Stimulated activated CD8-positive, alpha-beta memory T cell treated with anti-CD3 and anti-CD28 coated beads, Interleukin-7, amount 100 ng/mL, for 24 hours (primary cell): ENCODE data around the gene AHNAK2.
A peak's percentile ranks its signal among the peaks of the same experiment; 100 is the strongest.
"Not testable (repeated sequence)": the region's sequence is repeated elsewhere in the genome, so short reads cannot be mapped to it uniquely, and the experiment has no call there.

Source experiments
- DNase-seq: peaks from one replicate; pipeline ENCODE4 v3.0.0-alpha.2; 2020; ENCODE audit warnings: low read depth

AHNAK2 gene

DNA sequence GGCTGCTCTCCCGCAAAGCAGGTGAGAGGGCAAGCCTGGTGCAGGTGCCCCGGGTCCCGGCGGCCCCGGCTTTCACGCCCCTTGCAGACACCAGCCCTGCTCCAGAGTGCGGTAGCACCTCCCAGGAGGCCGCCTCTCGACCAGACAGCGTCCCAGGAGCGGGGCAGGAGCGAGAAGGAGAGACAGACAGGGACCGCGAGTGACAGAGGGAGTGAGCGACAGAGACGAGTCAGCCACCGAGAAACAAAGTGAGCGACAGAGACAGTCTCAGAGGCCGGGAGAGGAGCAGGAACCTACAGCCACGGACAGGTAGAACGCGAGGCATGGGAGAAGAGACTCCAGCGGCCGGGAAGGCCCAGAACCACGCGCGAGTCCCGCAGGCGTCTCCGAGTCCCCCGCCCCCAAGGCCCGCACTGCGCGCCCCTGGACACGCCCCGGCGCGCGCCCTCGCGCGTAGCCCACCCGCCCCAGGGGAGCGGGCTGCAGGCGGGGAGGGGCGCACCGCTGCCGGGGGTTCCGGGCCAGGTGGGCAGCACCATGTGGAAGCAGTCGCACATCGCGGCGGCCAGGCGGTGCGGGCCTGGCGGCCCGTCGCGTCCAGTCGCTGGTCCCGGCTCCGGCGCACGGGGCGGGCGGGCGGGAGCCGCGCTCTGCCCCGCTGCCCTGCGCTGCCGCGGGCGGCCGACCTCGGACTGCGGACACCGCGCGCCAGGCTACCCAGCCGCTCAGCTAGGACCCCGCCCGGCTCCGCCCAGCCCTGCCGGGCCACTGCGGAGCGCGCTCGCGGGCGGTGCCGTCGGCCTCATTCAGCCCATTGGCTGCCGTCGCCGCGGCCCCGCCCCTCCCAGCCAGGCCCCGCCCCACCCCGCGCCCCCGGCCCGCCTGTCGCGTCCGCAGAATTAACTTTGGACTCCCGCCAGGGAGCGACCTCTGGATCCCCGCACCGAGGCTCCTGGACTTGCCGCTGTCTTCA is at the start of gene AHNAK2:
TSS of gene AHNAK2 (minus strand) at position 694 of the 973 bp plus-strand sequence. CDS start at position 557, 137 bp downstream.
- no peak for DNase-seq

DNA sequence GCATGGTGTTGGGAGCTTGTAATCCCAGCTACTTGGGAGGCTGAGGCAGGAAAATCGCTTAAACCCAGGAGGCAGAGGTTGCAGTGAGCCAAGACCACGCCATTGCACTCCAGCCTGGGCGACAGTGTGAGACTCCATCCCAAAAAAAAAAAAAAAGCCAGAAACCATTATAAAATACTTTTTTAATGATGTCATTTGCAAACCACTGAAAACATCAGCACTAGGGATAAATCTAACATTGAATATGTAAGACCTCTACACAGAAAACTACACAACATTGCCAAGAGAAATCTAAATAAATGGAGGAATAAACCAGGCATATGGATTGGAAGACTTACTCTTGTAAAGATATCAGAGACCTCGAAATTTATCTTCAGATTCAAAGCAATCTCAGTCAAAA is 49.5 kb upstream of the AHNAK2 start:
- not testable (repeated sequence) for DNase-seq

DNA sequence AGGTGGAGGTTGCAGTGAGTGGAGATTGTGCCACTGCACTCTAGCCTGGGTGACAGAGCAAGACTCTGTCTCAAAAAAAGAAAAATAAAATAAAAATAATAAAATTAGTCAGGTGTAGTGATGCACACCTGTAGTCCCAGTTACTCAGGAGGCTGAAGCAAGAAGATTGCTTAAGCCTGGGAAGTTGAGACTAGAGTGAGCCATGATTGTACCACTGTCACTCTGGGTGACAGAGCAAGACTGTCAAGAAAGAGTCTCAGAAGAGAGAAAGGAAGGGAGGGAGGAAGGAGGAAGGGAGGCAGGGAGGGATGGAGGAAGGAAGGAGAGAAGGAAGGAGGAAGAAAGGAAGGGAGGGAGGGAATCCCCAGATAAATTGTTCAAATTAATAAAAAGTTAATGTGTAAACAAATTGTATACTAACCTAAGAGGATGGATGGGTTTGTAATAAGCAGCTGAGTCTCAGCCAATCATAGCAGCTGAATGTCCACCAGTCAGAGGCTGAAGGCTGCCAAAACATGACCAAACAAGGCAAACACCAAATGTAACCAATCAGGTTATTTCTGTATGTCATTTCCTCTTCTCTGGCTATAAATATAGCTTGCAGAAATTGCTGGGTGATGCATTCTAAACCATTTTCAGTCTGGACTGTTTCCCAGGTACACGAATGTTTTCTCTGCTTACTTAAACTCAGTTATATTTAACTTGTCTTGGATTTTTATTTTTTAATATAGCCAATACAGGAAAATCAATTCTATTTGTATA is 48.8 kb upstream of the AHNAK2 start:
- no peak for DNase-seq

DNA sequence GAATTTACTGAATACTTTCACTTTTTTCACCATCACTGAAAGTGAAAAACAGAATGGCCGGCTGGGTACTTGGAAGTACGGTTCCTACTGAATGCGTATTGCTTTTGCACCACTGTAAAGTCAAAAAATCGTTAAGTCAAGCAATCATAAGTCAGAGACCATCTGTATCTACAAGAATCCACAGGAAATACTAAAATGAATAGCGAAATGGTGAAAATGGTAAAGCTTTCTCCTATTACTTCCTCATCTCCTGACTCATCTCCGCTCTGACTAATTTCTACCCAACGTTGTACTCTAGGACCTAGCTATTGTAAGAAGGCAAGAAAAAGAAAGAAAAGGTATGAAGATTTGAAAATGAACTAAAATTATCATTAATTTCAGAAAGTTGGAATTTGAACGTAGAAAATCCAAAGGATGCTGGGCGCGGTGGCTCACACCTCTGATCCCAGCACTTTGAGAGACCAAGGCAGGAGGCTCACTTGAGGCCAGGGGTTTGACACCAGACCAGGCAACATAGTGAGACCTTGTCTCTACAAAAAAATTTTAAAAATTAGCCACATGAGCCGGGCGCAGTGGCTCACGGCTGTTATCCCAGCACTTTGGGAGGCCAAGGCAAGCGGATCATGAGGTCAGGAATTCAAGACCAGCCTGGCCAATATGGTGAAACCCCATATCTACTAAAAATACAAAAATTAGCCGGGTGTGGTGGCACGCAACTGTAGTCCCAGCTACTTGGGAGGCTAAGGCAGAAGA is 48.0 kb upstream of the AHNAK2 start:
- no peak for DNase-seq

DNA sequence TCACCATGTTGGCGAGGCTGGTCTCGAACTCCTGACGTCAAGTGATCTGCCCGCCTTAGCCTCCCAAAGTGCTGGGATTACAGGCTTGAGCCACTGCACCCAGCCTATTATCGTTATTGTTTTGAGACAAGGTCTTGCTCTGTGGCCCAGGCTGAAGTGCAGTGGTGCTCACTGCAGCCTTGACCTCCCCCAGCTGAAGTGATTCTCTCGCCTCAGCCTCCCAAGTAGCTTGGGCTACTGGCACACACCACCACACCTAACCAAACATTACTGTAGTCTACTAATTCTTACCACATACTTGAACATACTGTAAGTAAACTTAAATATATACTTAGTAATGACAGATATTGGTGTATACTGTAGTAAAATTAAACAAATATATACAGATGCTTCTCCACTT is 47.3 kb upstream of the AHNAK2 start:
- DNase-seq: no peak

DNA sequence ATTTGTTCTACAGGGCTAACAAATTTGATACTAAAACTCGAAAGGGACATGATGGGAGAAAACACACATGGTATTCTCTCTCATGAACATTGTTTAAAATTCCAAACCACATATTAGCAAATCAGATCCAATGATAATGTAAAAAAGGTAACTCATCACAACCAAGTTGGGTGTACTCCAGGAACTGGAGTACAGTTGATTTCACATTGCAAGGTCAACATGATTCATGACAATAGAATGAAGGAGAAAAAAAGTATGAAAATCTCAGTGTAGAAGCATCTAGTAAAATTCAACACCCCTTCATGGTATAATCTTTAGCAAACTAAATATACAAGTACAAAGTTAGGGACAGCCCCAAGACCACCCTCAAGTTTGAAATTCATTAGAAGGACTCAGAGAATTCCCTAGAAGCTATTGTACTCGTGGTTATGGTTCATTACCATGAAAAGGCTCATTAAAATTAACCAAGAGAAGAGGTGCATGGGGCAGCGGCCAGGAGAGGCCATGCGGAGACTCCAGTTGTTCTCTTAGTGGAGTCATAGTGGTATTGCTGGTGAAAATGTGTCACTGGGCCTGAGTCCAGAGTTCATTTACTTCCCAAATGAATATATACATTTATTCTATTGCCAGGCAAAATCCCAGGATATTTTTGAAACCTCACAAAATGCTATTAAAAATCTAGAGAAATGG is 45.8 kb upstream of the AHNAK2 start:
- DNase-seq: no peak

DNA sequence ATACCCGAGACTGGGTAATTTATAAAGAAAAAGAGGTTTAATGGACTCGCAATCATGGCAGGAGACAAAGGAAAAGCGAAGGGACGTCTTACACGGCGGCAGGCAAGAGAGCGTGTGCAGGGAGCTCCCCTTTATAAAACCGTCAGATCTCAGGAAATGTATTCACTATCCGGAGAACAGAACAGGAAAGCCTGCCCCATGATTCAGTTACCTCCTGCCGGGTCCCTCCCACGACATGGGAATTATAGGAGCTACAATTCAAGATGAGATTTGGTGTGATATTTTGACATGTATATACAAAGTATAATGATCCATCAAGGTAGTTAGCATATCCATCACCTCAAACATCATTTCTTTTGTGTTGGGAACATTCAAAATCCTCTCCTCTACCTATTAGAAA is 45.0 kb upstream of the AHNAK2 start:
- no peak for DNase-seq

DNA sequence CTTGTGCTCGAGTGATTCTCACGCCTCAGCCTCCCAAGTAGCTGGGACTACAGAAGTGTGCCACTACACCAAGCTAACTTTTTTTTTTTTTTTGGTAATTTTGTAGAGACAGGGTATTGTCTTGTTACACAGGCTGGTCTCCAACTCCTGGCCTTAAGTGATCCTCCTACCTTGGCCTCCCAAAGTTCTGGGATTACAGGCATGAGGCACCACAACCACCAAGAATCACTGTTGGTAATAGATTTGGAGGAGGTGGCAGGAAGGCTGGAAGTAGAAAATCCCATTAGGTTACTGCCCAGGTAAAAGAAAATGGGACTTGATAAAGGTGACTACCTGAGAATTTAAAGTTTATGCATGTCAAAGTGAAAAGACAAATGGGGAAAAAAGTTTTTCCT is 44.1 kb upstream of the AHNAK2 start:
- no peak for DNase-seq

DNA sequence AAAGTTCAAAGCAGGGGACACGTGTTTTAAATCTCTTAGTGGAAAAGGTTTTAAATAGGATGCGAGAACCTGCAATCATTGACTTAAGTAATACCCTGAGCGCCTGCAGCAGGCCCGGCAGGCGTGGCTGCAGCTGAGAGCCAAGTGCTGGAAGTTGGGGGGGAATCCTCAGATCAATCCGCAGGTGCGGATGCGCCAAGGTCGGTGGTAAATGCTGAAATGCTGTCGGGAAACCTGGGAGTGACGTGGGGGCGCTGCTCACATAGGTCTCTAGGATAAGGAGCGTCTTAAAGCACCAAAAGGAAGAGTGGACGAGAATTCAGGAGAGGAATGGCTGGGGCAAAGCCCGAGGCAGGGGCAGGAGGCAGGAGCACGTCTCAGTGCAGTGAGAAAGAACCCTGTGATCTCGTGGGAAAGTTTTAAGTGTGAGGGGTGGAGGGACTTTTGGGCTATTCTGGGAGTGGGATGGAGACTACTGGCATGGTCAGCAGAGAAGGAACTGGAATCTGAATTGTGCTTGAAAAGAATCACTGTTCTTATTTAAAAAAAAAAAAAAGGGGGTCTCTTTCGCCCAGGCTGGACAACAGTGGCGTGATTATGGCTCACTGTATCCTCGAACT is 43.6 kb upstream of the AHNAK2 start:
- peak; percentile 29 for DNase-seq

DNA sequence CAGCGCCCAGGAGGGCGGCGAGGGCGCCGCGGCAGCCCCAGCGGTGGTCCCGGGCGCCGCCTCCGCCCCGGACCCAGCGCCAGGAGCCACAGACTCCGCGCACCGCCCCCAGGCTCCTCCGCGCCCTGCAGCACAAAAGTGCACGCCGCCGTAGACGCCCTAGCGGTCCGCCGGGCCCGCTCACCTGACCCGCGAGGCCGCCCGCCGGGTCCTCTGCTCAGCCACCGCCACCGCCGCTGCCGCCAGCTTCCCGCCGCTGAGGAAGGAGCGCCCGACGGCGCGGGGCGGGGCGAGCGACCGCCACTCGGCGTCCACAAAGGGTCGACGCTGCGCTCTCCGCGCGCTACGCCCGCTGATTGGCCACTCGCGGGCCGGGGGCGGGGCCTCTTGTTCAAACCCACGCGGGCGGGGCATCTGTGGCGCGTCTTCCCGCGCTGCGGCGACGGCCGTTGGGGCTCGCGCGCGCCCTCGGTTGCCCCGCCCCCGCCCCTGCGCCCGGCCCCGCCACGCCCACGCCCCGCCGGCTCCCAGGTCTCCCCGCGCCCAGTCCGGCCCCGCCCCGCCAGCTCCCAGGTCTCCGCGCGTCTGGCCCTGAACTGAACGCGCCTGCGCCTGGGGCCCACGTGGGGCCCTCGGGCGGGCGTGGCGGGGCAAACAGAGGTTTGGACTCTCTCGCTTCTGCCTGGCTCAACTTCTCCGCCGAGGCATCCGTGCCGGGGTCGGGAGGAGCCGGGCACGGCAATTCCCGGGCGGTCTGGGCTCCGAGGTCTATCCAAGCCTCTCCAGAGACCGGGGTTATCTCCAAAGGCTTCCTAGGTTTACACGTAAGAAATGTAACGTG is 42.9 kb upstream of the AHNAK2 start, which contains the start of gene CDCA4:
TSS of gene CDCA4 (minus strand) at position 269 of the 841 bp plus-strand sequence. CDS start 9,154 bp downstream, outside the sequence.
- DNase-seq: peak; percentile 95

DNA sequence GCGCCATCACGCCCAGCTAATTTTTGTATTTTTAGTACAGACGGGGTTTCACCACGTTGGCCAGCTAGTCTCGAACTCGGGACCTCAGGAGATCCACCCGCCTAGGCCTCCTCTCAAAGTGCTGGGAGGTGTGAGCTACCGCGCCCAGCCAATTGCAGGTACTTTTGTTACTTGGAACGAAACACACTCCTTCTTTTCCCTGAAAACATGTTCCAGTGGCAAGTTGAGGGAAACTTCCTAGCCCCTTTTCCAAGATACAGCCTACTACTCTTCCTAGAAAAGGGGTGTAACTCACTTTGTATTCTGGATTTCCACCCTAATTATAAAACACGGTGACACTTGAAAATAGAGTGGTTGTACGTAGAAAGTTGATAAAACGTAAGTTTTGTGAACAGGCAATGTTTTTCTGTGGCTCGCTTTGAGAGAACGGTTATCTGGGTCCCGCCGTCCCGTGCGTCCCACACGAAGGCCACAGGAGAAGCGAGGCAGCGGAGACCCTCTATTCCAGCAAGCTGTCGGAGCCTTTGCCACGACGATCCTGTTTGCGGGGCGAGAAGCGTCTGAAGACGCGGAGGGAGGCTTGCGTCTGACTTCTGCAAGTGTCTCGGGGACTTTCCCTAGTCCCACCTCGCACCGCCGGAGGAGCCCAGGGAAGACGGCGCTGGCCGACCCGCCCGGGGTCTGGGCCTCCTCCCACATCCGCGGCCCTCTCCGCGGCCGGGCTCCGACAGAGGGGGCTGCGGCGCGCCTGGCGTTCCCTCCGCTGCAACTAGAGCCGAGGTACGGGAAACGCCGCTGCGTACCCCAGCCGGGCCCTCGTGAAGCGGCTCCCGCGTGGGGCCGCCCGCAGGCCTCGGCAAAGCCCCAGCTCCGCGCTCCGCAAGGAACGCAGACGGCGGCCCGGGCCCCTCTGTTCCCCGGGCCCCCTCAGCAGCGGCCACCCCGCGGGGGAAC is 42.0 kb upstream of the AHNAK2 start:
- DNase-seq: peak; percentile 23

DNA sequence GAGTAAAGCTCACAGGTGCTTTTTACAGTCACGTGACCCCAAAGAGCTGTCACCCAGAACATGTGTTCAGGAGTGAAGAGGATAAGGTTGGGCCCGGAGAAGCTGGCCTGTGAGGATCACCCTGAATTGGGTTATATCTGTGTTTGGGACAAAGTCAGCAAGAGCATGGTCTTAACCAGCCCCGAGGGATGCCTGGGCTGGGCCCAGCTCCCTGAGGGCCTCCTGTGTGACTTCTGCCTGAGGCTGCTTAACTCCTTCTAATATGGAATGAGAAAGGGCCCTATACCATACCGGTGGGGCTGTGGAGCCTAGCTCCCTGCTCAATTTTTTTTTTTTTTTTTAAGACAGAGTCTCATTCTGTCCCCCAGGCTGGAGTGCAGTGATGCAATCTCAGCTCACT is 40.2 kb upstream of the AHNAK2 start:
- no peak for DNase-seq

DNA sequence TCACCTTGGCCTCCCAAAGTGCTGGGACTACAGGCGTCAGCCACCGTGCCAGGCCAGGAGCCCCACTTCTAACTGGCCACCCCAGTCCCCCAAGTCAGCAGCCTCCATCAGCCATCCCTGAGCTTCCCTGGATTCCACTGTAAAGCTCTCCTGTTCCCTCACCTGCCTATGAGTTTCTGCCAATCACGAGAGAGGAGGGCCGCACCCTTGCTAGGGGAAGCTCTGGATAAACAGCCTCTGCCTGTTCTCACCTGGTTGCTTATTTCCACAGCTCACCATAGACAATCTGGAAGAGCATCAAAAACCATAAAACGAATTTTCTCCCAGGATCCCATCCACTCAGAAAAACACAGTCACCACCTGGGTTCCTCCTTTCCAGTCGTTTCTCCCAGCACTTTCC is 37.7 kb upstream of the AHNAK2 start:
- no peak for DNase-seq

DNA sequence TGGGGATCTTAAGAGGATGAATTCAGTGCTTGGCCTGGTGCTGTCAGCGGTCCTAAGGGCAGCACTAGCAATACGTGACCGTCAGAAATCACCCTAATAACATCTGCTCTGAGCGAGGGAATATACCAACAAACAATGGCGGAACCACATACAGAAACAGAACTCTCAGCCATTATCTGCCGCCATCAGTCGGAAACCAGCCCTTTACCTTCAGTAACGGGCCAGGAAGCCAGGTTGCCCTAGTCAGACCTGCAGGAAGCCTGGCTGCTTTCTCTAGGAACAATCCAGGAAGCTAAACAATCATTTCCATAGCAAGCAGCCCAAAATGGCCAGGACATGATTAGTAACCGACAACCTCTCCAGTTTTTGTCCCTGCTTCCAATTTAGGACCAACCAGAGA is 37.1 kb upstream of the AHNAK2 start:
- DNase-seq: no peak

DNA sequence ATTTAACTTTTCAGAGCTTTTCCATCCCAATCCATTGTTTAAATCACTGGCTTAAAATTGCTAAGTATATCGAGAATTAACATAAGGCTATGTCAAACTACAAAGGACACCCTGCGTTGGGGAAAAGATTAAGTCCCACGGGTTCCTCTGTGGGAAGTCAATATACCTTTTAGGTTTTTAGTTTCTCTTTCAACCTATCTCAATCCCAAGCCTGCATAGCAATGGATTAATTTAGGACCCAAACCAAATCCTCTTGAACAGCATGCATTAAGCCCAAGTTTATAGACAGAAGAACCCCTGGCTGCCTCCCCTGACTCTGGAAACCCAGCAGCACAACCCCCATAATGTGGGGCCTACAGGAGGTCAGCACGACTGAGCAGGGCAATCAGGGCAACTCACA is 36.5 kb upstream of the AHNAK2 start:
- no peak for DNase-seq

DNA sequence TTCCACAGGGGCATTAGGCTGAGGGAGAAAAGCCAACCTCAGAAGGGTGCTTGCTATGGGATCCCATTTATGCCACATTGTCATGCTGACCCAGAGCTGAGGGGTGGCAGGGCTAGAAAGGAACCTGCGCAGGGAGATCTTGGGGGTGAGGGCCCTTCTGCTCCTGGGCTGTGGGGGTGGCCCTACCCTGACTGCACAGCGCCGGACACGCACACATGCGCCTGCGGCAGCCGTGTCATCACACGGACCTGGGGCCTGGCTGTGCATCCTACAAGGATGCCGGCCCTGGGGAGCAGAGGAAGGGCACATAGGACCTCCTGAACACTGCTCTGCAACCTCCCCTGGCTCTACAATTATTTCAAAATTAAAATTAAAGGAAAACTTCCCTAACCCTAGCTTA is 35.9 kb upstream of the AHNAK2 start:
- no peak for DNase-seq

DNA sequence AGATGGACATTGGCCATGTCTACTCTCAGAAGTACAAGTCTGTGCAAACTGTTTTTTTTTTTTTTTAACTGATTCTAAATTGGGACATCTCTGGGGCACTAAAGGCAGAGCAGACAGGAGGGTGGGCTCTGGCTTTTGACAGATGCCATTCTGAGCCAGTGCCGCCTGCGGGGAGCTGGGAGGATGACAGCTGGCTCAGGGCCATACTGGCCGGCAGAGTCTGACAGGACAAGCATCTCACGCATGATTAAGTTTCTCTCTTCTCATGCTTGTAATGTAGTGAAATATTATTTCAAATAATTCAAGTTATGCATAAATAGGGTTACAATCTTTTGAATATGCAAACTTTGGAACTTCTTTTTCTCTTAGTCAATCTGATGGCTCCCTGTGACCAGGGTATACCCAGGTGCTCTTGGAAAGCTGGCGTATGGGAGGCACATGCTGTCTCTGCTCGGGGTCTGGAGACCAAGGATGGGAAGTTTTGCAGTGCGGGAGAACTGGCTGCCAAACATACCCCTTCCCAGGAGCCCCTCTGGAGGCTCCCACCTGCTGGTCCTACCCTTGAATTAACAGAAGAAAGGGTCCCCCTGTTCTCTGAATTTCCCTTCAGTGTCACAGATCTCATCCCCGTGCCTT is 35.1 kb upstream of the AHNAK2 start:
- DNase-seq: no peak

DNA sequence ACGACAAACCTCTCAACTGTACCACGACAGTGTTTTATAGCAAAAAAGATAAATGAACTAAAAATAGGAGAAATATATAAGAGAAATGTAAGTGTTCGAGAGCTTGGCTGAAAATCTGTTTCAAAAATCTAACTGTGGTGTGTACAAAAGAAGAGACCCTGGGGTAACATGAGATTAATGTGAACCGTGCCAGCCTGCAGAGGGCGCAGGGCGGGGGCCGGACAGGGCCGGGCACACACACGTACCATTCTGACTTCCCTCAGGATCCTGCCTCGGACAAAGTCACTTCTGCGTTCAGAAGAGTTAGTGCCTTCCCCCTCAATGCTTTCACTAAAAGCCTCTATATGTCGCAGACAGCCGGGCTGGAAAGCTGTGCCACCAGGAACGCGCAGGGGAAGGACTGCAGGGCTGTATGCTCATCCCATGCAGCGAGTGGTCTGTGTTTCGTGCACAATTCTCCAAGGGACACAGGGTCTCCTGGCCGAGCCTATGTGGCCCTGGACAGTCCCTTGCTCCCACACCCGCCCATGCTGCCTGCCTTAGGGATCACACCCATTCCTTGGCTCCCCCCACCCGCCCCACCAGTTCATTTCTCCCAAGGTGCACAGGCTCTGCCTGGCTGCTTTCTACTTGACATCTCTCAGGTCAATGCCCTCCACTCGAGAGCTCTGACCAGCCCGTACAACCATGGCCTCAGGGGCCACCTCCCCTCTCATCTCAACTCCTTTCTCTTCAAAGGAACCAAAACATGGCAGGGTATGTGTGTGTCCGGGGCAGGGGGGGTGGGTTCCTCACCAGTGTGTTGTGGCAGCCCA is 34.2 kb upstream of the AHNAK2 start:
- DNase-seq: no peak
